ENCODE data around the gene FIBCD1. TPM values are rescaled to one million over a fixed set of nuclear protein-coding genes. Genes with fewer than 3 reads are reported as not detected.

Gene FIBCD1
- polyA plus RNA-seq, 1 of the 3 experiments (the other 2 are of a cell fraction) = 1.3 TPM

GRCh38 chr9:130982636-130983358 lies 43.8 kb upstream of the FIBCD1 start:
- no peaks in the 10 kb centered on the region for H4K20me1 ChIP-seq (ENCODE audit: insufficient read depth)
- no peak overlapping the region for H2AFZ ChIP-seq (ENCODE audit: low read depth)
- ChIA-PET CTCF (interaction anchor here (2.6 to 4.5 kb wide), 2 partner anchors 13 to 116 kb away, joined by 6 to 32 read pairs; no protein-coding TSS in a partner anchor), POLR2A (no interaction called here)
- no peaks in the 10 kb centered on the region for H3K9me3 ChIP-seq
- no peak overlapping the region for H3K27ac ChIP-seq (ENCODE audit: low read depth in 2 of 2, low read length in 1 of 2)
- no peaks in the 10 kb centered on the region for H3K36me3 ChIP-seq (replicated peaks in 1 of 2; ENCODE audit: control insufficient read depth in 1 of 2, insufficient read depth in 2 of 2, low read length in 1 of 2)
- H3K79me2 ChIP-seq (ENCODE audit: insufficient read depth) = no peaks in the 10 kb centered on the region
- H3K9me2 ChIP-seq = no peaks in the 10 kb centered on the region
- no peak for DNase-seq
- no peaks in the 10 kb centered on the region; a peak in 1 of 4 replicates for H3K4me1 ChIP-seq (ENCODE audit: control insufficient read depth in 1 of 2, insufficient read depth in 2 of 2, low read depth in 1 of 2, low read length in 1 of 2)
- no peak overlapping the region for H3K4me3 ChIP-seq (ENCODE audit: low read depth in 2 of 2, low read length in 1 of 2)
- H3F3A ChIP-seq (replicated peaks; ENCODE audit: insufficient read depth) = no peaks in the 10 kb centered on the region
- TF ChIP-seq POLR2AphosphoS5 (IDR thresholded peaks at IDR 0.05; ENCODE audit: low read depth, low read length) = no peak
- TF ChIP-seq EZH2phosphoT487 (IDR thresholded peaks at IDR 0.05; ENCODE audit: borderline replicate concordance, low read depth) = no peak
- no peak for TF ChIP-seq FOXM1 (IDR thresholded peaks at IDR 0.05; ENCODE audit: low read depth)
- no peak for TF ChIP-seq ELF1 (IDR thresholded peaks at IDR 0.05)
- no peak for TF ChIP-seq YY1 (IDR thresholded peaks at IDR 0.05; ENCODE audit: low read depth)
- TF ChIP-seq USF2 (IDR thresholded peaks at IDR 0.05; ENCODE audit: borderline replicate concordance, low read depth, low read length) = no peak
- no peak overlapping the region for H3K9ac ChIP-seq
- 76% methylated on average over 13 of the region's 25 CpGs for WGBS (ENCODE audit: low lambda C conversion rate)
- H3K4me2 ChIP-seq = no peak overlapping the region
- H3K27me3 ChIP-seq (ENCODE audit: insufficient read depth) = 0 out of 2 replicates have a peak, but pooled peaks cover 7% of the 10 kb centered on the region

- Histone ChIP-seq H3K9ac (no peak overlapping the region), H4K20me1 (ENCODE audit: insufficient read depth) (no peaks in the 10 kb centered on the region), H3F3A (replicated peaks; ENCODE audit: insufficient read depth) (no peaks in the 10 kb centered on the region), H3K4me1 (ENCODE audit: control insufficient read depth in 1 of 2, insufficient read depth in 2 of 2, low read depth in 1 of 2, low read length in 1 of 2) (no peaks in the 10 kb centered on the region; a peak in 1 of 4 replicates), H3K4me2 (no peak overlapping the region), H3K27ac (ENCODE audit: low read depth in 2 of 2, low read length in 1 of 2) (no peak overlapping the region), H3K4me3 (ENCODE audit: low read depth in 2 of 2, low read length in 1 of 2) (no peak overlapping the region), H3K9me3 (no peaks in the 10 kb centered on the region), H3K9me2 (no peaks in the 10 kb centered on the region), H3K27me3 (ENCODE audit: insufficient read depth) (0 out of 2 replicates have a peak, but pooled peaks cover 7% of the 10 kb centered on the region), H3K79me2 (ENCODE audit: insufficient read depth) (no peaks in the 10 kb centered on the region), H3K36me3 (replicated peaks in 1 of 2; ENCODE audit: control insufficient read depth in 1 of 2, insufficient read depth in 2 of 2, low read length in 1 of 2) (no peaks in the 10 kb centered on the region), H2AFZ (ENCODE audit: low read depth) (no peak overlapping the region)
- WGBS (ENCODE audit: low lambda C conversion rate) = 83% methylated on average over 14 of the region's 14 CpGs
- no peak for DNase-seq
- ChIA-PET POLR2A (no interaction called here), CTCF (interaction anchor here (2.6 to 4.5 kb wide), 2 partner anchors 14 to 115 kb away, joined by 6 to 32 read pairs; no protein-coding TSS in a partner anchor)
- TF ChIP-seq USF2 (IDR thresholded peaks at IDR 0.05; ENCODE audit: borderline replicate concordance, low read depth, low read length) (no peak), RAD21 (IDR thresholded peaks at IDR 0.05; ENCODE audit: low read length) (no peak), REST (IDR thresholded peaks at IDR 0.05; ENCODE audit: low read depth, low read length) (no peak), IRF3 (IDR thresholded peaks at IDR 0.05; ENCODE audit: low read depth, low read length) (no peak), RFX5 (IDR thresholded peaks at IDR 0.05; ENCODE audit: low read length) (no peak), FOSL2 (IDR thresholded peaks at IDR 0.05; ENCODE audit: borderline replicate concordance, low read depth) (no peak), USF1 (IDR thresholded peaks at IDR 0.05; ENCODE audit: borderline replicate concordance, low read depth) (no peak), NFIC (IDR thresholded peaks at IDR 0.05; ENCODE audit: borderline replicate concordance) (no peak), MAX (IDR thresholded peaks at IDR 0.05; ENCODE audit: low read depth) (no peak), FOXJ3 (CRISPR knock-in tag; IDR thresholded peaks at IDR 0.05) (no peak)
Observed at GRCh38 chr9:130981756-130982137, 42.7 kb upstream of the FIBCD1 start.
